LNCaP clone FGC (cell line): Measurements from ENCODE around the gene ANGPTL2.

Experiments
- DNase-seq: peaks from one replicate; pipeline ENCODE4 v3.0.0-alpha.2; 2011; ENCODE audit warnings: low read depth
- H3K4me3 ChIP-seq: 2 replicates; pipeline ENCODE4 v1.5.1; 2011; ENCODE audit warnings: mild to moderate bottlenecking, low read depth, low read length, control low read depth
- TF ChIP-seq, protein P1 (sequence below): IDR thresholded peaks from 2 replicates; pipeline ENCODE4 v1.5.1; 2012; ENCODE audit warnings: mild to moderate bottlenecking; ENCODE audit not compliant: control insufficient read depth, insufficient read depth; ENCODE audit errors: extremely low read depth

Gene ANGPTL2

DNA sequence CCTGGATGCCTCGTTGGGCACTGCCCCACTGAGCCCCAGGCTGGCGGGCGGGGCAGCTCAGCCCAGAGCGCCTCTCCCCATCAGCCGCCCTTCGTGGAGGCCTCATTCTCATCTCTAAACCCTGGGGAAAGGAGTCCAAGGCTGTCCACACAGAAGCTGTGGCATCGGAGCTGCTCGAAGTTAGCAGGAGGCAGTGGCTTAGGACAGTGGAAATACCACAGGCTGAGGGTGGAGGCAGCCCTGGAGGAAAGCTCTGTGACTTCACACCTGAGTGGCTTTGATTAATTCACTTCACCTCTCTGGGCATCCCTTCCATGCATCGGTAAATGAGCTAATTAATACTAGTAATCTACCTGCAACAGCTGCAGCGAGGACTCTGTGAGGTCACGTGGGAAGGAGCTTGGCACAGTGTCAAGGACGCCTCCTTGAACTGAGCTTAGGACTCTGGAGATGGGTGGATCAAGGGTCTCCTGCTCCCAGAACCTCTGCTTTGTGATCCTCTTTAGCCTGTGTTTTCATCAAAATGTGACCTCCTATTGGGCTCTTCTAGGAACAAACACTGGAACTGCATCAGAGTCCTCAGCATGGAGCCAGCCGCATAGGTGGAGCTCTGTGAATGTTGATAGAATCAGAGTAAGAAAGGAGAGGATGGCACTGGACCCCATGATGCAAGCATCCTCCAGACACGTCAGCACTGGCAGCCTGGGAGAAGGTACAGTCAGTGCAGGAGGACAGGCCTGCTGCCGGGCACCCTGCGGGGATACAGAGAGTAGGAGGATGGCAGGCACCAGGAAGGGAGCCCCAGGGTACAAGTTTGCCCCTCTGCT is 842 bp upstream of the ANGPTL2 start:
- no peak for DNase-seq
- H3K4me3 ChIP-seq = no peak overlapping the region
- TF ChIP-seq, protein P1, sequence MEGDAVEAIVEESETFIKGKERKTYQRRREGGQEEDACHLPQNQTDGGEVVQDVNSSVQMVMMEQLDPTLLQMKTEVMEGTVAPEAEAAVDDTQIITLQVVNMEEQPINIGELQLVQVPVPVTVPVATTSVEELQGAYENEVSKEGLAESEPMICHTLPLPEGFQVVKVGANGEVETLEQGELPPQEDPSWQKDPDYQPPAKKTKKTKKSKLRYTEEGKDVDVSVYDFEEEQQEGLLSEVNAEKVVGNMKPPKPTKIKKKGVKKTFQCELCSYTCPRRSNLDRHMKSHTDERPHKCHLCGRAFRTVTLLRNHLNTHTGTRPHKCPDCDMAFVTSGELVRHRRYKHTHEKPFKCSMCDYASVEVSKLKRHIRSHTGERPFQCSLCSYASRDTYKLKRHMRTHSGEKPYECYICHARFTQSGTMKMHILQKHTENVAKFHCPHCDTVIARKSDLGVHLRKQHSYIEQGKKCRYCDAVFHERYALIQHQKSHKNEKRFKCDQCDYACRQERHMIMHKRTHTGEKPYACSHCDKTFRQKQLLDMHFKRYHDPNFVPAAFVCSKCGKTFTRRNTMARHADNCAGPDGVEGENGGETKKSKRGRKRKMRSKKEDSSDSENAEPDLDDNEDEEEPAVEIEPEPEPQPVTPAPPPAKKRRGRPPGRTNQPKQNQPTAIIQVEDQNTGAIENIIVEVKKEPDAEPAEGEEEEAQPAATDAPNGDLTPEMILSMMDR = no peak

DNA sequence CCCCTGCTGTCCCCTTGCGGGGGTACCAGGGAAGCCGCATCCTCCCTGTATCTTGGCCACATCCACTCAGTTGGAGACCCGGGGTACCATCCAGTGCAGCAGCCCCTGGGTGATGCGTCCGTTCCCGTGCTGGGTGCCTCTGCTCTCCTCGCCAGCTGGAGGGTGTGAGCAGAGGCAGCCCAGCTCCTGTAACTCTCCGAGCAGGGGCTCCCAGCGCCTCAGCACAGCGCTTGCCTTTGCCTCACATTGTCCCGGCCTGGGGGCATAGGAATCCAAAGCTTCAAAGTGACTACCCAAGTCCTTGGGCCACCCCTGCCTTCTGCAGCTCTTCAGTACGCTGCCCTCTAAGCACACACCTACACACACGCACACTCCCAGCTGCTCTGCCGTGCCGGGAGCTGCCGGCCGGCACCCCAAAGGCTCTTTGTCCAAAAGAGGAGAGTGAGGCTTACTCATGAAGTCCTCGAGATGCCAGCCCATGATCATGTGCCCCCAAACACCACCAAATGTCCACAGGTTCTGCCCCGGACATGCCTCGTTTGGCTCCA is 733 bp downstream of the ANGPTL2 start:
- DNase-seq = no peak
- TF ChIP-seq, protein P1 = no peak
- H3K4me3 ChIP-seq = no peak overlapping the region

DNA sequence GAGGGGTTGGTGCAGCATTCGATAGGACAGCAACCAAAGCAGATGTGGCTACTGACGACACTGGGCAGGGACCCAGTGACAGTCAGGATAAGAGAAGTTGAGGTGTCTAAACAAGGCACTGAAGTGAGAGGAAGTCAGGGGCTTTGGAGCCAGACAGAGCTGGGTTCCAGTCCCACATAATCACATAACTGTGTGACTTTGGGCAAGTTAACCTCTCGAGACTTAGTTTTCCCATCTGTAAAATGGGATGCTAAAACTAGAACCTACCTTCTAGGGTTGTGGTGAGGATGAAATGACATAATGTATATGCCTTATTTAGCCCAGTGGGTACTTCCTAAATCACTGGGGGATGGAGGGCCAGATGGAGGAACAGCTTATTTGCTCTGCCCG is 3.1 kb downstream of the ANGPTL2 start:
- no peak for DNase-seq
- TF ChIP-seq, protein P1 = no peak
- H3K4me3 ChIP-seq = no peak overlapping the region

DNA sequence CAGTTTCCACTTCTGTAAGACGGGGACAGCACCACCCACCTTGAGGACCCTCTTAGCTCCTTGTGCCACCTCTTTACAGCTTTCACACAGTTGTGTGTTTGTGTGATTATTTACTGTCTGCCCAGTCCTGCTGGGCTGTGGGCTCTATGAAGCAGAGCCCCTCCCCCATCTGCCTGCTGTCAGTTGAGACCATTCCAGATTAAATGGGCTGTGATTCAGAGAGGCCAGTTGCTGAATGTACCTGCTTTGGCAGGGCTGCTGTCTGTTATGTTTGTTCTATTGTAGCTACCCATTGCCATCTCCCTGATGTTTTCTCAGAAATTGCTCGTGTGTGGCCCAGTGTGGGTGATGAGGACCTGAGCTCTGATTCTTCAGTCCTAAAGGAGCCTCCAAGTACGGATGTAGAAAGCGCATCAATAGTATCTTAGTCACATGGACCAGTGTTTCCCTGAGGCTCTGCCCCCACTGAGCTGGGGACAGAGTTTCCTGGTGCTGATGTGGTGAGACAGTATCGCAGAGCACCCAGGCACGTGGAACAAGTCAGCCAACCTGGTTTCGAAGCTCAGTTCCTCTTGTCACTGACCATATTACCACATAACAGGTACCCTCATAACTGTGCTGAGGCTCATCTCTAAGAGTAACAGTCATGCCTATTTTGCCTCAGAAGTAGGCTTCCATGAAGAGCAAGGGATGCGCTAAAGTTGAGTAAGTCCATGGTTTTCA is 3.7 kb downstream of the ANGPTL2 start:
- TF ChIP-seq, protein P1 = no peak
- H3K4me3 ChIP-seq = no peak overlapping the region
- no peak for DNase-seq

DNA sequence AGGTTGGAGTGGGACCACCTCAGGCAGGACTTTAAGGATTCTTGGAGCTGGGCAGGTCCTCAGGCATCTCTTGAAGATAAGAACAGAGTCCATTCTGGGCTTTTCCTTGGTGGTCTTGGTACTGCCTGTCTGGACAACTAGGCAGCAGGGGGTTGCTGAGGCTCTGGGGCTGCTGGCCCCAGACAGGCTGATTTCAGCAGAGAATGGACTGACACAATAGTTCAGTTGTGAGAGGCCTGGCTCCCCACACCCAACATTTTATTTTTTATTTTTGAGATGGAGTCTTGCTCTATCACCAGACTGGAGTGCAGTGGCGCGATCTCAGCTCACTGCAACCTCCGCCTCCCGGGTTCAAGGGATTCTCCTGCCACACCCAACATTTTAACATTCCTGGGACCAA is 4.6 kb downstream of the ANGPTL2 start:
- no peak overlapping the region for H3K4me3 ChIP-seq
- DNase-seq = no peak
- TF ChIP-seq, protein P1 = no peak

DNA sequence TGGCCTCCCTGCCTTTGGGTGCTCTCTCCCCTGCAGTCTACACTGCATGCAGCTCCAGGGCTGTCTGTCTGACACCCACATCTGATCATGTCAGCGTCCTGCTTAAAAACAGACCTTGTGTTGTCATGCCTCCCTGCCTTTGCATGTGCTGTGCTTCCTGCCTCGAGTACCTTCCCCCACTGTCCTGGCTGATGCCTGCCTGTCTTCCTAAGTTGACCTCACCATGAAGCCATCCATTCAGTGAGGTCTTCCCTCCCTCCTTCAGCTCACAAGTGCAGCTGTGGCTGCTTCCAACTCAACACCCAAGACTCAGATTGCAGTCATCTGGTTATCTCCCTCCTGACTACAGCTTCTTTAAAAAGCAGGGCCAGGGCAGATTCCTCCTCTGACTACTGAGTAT is 5.5 kb downstream of the ANGPTL2 start:
- TF ChIP-seq, protein P1 = no peak
- no peak overlapping the region for H3K4me3 ChIP-seq
- DNase-seq = no peak
